GM20000 (cell line): ENCODE results near the gene PPFIA3.
A peak's percentile ranks its signal among the peaks of the same experiment; 100 is the strongest.
"Not testable (repeated sequence)": the region's sequence is repeated elsewhere in the genome, so short reads cannot be mapped to it uniquely, and the experiment has no call there.

Experiments
- DNase-seq: peaks from one replicate; pipeline ENCODE4 v3.0.0; 2012; ENCODE audit warnings: low spot score
- CTCF ChIP-seq: IDR thresholded peaks from 2 replicates; pipeline ENCODE4 v1.5.1; 2012; ENCODE audit warnings: mild to moderate bottlenecking, control low read depth; ENCODE audit errors: extremely low read depth, missing control alignments

The PPFIA3 gene

GRCh38 chr19:49120325-49120683 lies 960 bp downstream of the PPFIA3 start:
- no peak for DNase-seq
- no peak for TF ChIP-seq CTCF

DNA sequence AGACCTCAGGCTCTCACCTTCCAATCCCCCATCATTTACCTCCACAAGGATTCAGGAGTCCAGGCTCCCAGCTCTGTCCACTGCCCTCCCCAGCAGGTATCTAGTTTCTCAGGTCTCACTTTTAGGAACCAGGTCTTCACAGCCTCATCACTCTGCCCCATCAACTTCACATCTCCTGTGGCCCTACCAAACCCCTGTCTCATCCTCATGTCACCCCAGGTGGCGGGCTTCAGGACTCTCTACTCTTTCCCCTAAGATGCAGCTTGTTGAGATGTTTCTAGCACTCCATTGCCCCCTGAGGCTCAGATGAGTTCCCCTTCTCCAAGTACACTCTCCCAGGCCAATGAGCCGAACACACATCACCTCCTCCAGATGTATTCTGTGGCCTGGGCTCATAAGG lies 1.5 kb downstream of the PPFIA3 start:
- no peak for TF ChIP-seq CTCF
- DNase-seq: no peak

GRCh38 chr19:49121841-49122240 lies 2.5 kb downstream of the PPFIA3 start:
- not testable (repeated sequence) for DNase-seq

DNA sequence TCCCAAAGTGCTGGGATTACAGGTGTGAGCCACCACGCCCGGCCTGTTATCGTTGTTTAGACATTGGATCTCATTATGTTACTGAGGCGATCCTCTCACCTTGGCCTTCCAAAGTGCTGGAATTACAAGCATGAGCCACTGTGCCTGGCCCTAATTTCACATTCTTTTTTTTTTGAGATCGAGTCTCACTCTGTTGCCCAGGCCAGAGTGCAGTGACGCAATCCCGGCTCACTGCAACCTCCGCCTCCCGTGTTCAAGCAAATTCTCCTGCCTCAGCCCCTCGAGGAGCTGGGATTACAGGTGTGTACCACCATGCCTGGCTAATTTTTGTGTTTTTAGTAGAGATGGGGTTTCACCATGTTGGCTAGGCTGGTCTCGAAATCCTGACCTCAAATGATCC lies 3.9 kb downstream of the PPFIA3 start:
- DNase-seq: not testable (repeated sequence)

- TF ChIP-seq CTCF: no peak
- no peak for DNase-seq
Observed at GRCh38 chr19:49125025-49125731, 5.8 kb downstream of the PPFIA3 start.

GRCh38 chr19:49126575-49126974 lies 7.2 kb downstream of the PPFIA3 start:
- no peak for DNase-seq
- TF ChIP-seq CTCF: no peak

GRCh38 chr19:49127225-49127624 lies 7.9 kb downstream of the PPFIA3 start:
- DNase-seq: not testable (repeated sequence)

- no peak for TF ChIP-seq CTCF
- DNase-seq: peak; percentile 99
Observed at GRCh38 chr19:49127674-49128544, 8.6 kb downstream of the PPFIA3 start.
